Activated CD4-positive, alpha-beta T cell treated with anti-CD3 and anti-CD28 coated beads, Interleukin-2, Interleukin-6, amounts not matched to agents 100 ng/mL and 50 ng/mL, durations not matched to agents 16 hours and 8 hours (primary cell): ENCODE measurements around the gene FEM1A.
A peak's percentile ranks its signal among the peaks of the same experiment; 100 is the strongest.
"Not testable (repeated sequence)": the region's sequence is repeated elsewhere in the genome, so short reads cannot be mapped to it uniquely, and the experiment has no call there.

Experiments used
- DNase-seq: peaks from one replicate; pipeline ENCODE4 v3.0.0-alpha.2; 2020

The FEM1A gene

GRCh38 chr19:4815426-4816201 is 24.1 kb downstream of the FEM1A start:
- DNase-seq, result peak; percentile 92

GRCh38 chr19:4816202-4816949 is 24.8 kb downstream of the FEM1A start:
- DNase-seq, result no peak

- DNase-seq, result no peak
Observed at GRCh38 chr19:4816950-4817278, 25.4 kb downstream of the FEM1A start.

GRCh38 chr19:4817467-4818277 is 26.1 kb downstream of the FEM1A start:
- no peak for DNase-seq

GRCh38 chr19:4821265-4821664 is 29.7 kb downstream of the FEM1A start:
- no peak for DNase-seq

GRCh38 chr19:4822354-4822753 is 30.8 kb downstream of the FEM1A start:
- not testable (repeated sequence) for DNase-seq

GRCh38 chr19:4823577-4823976 is 32.0 kb downstream of the FEM1A start:
- no peak for DNase-seq

- no peak for DNase-seq
Observed at GRCh38 chr19:4829001-4829712, 37.6 kb downstream of the FEM1A start.

- no peak for DNase-seq
Observed at GRCh38 chr19:4830332-4830731, 38.8 kb downstream of the FEM1A start.

GRCh38 chr19:4830768-4831265 is 39.3 kb downstream of the FEM1A start:
- DNase-seq, result no peak

- DNase-seq, result peak; percentile 82
Observed at GRCh38 chr19:4831304-4831978, 39.9 kb downstream of the FEM1A start, which contains the start of gene TICAM1. TICAM1 (minus strand) TSS chr19:4831712; CDS start chr19:4818377, 13,335 bp downstream.

- DNase-seq, result not testable (repeated sequence)
Observed at GRCh38 chr19:4831979-4832340, 40.4 kb downstream of the FEM1A start.

GRCh38 chr19:4832776-4833175 is 41.2 kb downstream of the FEM1A start:
- no peak for DNase-seq

GRCh38 chr19:4839192-4839591 is 47.7 kb downstream of the FEM1A start:
- DNase-seq, result no peak

GRCh38 chr19:4843647-4843965 is 52.1 kb downstream of the FEM1A start:
- DNase-seq, result no peak

- no peak for DNase-seq
Observed at GRCh38 chr19:4844348-4845179, 53.0 kb downstream of the FEM1A start.

GRCh38 chr19:4845975-4846374 is 54.4 kb downstream of the FEM1A start:
- not testable (repeated sequence) for DNase-seq

GRCh38 chr19:4847190-4847973 is 55.8 kb downstream of the FEM1A start:
- no peak for DNase-seq

GRCh38 chr19:4849019-4849418 is 57.5 kb downstream of the FEM1A start:
- no peak for DNase-seq
